Measurements from ENCODE around the gene ALAS1.

Gene ALAS1

DNA sequence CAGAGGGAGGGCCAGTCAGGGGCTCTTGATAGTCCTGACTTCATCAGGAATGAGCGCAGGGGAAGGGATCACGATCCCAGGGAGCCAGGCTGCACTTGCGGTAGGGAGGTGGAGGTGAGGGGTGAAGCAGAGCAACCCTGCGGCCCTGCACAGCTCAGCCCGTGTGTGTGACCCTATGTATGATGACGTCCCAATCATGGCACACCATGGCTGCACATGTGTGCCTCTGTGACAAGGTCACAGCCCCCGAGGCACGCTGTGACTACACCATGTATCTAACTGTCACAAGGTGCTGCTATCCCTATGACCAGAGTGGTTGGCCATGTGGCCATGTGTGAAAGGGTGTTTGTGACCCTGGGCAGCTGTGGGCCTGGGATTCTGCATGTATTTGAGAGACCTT, 13.3 kb upstream of the ALAS1 start:
- no peaks in the 10 kb centered on the region for H3K4me1 ChIP-seq (ENCODE audit: control insufficient read depth, insufficient read depth, low read length)
- no peak overlapping the region for H3K4me3 ChIP-seq (ENCODE audit: low read depth, low read length)
- H3K9me3 ChIP-seq (ENCODE audit: control insufficient read depth, insufficient read depth, low read depth, low read length), result no peaks in the 10 kb centered on the region
- CTCF ChIA-PET, result interaction anchor here (0.6 kb wide), 1 partner anchor 462 kb away, joined by 3 read pairs; no protein-coding TSS in a partner anchor
- no peak for TF ChIP-seq ZNF19 (tag by site-specific recombination; IDR thresholded peaks at IDR 0.05; ENCODE audit: low read depth)
- TF ChIP-seq ZNF404 (tag by site-specific recombination; IDR thresholded peaks at IDR 0.05), result no peak
- no peak for TF ChIP-seq ZNF324 (tag by site-specific recombination; IDR thresholded peaks at IDR 0.05)
- H3K36me3 ChIP-seq (ENCODE audit: control insufficient read depth in 2 of 2, insufficient read depth in 1 of 2, low read length in 2 of 2), result no peaks in the 10 kb centered on the region
- no peak overlapping the region for H3K27ac ChIP-seq (ENCODE audit: extremely low read depth, low read depth, low read length)
- POLR2A ChIA-PET, result no interaction called here

DNA sequence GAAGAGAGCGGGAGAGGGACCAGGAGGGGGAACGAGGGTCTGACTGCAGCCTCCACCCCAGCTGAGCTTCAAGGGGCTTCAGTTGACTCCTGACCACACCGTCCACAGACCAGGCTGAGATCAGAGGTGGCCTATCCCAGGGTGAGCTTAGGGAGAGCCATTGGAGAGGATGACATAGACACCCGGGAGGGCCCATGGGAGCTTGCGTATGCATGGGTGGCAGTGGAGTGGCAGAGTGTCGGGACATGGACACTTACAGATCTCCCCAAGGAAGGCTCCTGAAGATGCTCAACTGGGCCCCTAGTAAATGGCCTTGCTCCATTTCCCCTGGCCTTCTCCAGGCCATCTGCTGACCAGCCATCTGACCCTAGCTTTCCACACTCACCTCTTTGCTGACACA, 12.6 kb upstream of the ALAS1 start:
- ChIA-PET POLR2A (no interaction called here), CTCF (no interaction called here)
- no peak overlapping the region for H3K27ac ChIP-seq (ENCODE audit: extremely low read depth, low read depth, low read length)
- TF ChIP-seq, protein P1, sequence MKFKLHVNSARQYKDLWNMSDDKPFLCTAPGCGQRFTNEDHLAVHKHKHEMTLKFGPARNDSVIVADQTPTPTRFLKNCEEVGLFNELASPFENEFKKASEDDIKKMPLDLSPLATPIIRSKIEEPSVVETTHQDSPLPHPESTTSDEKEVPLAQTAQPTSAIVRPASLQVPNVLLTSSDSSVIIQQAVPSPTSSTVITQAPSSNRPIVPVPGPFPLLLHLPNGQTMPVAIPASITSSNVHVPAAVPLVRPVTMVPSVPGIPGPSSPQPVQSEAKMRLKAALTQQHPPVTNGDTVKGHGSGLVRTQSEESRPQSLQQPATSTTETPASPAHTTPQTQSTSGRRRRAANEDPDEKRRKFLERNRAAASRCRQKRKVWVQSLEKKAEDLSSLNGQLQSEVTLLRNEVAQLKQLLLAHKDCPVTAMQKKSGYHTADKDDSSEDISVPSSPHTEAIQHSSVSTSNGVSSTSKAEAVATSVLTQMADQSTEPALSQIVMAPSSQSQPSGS (tag by site-specific recombination; IDR thresholded peaks at IDR 0.05; ENCODE audit: low read depth), result no peak
- TF ChIP-seq ZNF19 (tag by site-specific recombination; IDR thresholded peaks at IDR 0.05; ENCODE audit: low read depth), result no peak
- TF ChIP-seq RBAK (tag by site-specific recombination; IDR thresholded peaks at IDR 0.05), result no peak
- no peak for TF ChIP-seq ZFP3 (tag by site-specific recombination; IDR thresholded peaks at IDR 0.05; ENCODE audit: low read depth)
- no peak for TF ChIP-seq SP2 (tag by site-specific recombination; IDR thresholded peaks at IDR 0.05)
- TF ChIP-seq, protein P2, sequence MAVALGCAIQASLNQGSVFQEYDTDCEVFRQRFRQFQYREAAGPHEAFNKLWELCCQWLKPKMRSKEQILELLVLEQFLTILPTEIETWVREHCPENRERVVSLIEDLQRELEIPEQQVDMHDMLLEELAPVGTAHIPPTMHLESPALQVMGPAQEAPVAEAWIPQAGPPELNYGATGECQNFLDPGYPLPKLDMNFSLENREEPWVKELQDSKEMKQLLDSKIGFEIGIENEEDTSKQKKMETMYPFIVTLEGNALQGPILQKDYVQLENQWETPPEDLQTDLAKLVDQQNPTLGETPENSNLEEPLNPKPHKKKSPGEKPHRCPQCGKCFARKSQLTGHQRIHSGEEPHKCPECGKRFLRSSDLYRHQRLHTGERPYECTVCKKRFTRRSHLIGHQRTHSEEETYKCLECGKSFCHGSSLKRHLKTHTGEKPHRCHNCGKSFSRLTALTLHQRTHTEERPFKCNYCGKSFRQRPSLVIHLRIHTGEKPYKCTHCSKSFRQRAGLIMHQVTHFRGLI (tag by site-specific recombination; IDR thresholded peaks at IDR 0.05), result no peak
- TF ChIP-seq ZBTB48 (tag by site-specific recombination; IDR thresholded peaks at IDR 0.05), result no peak
- no peak for TF ChIP-seq ZEB2 (tag by site-specific recombination; IDR thresholded peaks at IDR 0.05)
- TF ChIP-seq ZNF514 (tag by site-specific recombination; IDR thresholded peaks at IDR 0.05), result no peak
- no peak for TF ChIP-seq ZNF48 (tag by site-specific recombination; IDR thresholded peaks at IDR 0.05)
- no peak for TF ChIP-seq PRDM1 (tag by site-specific recombination; IDR thresholded peaks at IDR 0.05)
- no peak for TF ChIP-seq ZNF433 (tag by site-specific recombination; IDR thresholded peaks at IDR 0.05; ENCODE audit: low read depth)
- no peak for TF ChIP-seq ZNF133 (tag by site-specific recombination; IDR thresholded peaks at IDR 0.05)
- TF ChIP-seq ZNF155 (tag by site-specific recombination; IDR thresholded peaks at IDR 0.05), result no peak
- no peak for TF ChIP-seq ZNF560 (tag by site-specific recombination; IDR thresholded peaks at IDR 0.05; ENCODE audit: borderline replicate concordance)
- no peak for TF ChIP-seq ZNF138 (tag by site-specific recombination; IDR thresholded peaks at IDR 0.05; ENCODE audit: borderline replicate concordance)
- no peak for TF ChIP-seq ZNF140 (tag by site-specific recombination; IDR thresholded peaks at IDR 0.05)
- TF ChIP-seq ZNF629 (tag by site-specific recombination; IDR thresholded peaks at IDR 0.05), result no peak
- no peak for TF ChIP-seq ZNF707 (tag by site-specific recombination; IDR thresholded peaks at IDR 0.05)
- TF ChIP-seq REPIN1 (tag by site-specific recombination; IDR thresholded peaks at IDR 0.05; ENCODE audit: low read depth), result no peak
- H3K4me3 ChIP-seq (ENCODE audit: low read depth, low read length), result no peak overlapping the region
- H3K4me1 ChIP-seq (ENCODE audit: control insufficient read depth, insufficient read depth, low read length), result no peaks in the 10 kb centered on the region
- no peaks in the 10 kb centered on the region for H3K9me3 ChIP-seq (ENCODE audit: control insufficient read depth, insufficient read depth, low read depth, low read length)
- H3K36me3 ChIP-seq (ENCODE audit: control insufficient read depth in 2 of 2, insufficient read depth in 1 of 2, low read length in 2 of 2), result no peaks in the 10 kb centered on the region

DNA sequence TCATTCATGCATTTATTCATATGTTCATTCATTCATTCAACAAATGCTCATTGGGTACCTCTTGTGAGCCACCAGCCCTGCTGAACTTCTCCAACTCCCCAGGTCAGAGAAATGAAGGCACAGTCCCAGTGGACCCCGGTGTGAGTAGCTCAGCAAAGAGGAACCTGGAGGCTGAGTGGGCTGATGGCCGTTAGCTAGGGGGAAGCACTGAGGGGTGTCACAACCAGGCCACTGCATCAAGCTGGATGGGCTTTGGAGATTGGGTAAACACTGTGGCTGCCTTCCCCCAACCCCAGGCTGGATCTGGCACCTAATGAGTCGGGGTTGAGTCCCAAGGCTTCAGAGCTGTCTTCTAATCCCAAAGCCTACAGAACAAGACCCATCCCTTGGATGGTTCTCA, 12.1 kb upstream of the ALAS1 start:
- POLR2A ChIA-PET, result no interaction called here
- H3K9me3 ChIP-seq (ENCODE audit: control insufficient read depth, insufficient read depth, low read depth, low read length), result no peaks in the 10 kb centered on the region
- H3K4me3 ChIP-seq (ENCODE audit: low read depth, low read length), result no peak overlapping the region
- no peak overlapping the region for H3K27ac ChIP-seq (ENCODE audit: extremely low read depth, low read depth, low read length)
- CTCF ChIA-PET, result interaction anchor here (1.0 kb wide), 1 partner anchor 153 kb away, joined by 3 read pairs; no protein-coding TSS in a partner anchor
- H3K36me3 ChIP-seq (ENCODE audit: control insufficient read depth in 2 of 2, insufficient read depth in 1 of 2, low read length in 2 of 2), result no peaks in the 10 kb centered on the region
- no peaks in the 10 kb centered on the region for H3K4me1 ChIP-seq (ENCODE audit: control insufficient read depth, insufficient read depth, low read length)
- TF ChIP-seq ZNF830 (tag by site-specific recombination; IDR thresholded peaks at IDR 0.05; ENCODE audit: low read depth) (no peak), ZNF138 (tag by site-specific recombination; IDR thresholded peaks at IDR 0.05; ENCODE audit: borderline replicate concordance) (no peak), ZNF600 (tag by site-specific recombination; IDR thresholded peaks at IDR 0.05) (no peak), ZNF768 (tag by site-specific recombination; IDR thresholded peaks at IDR 0.05) (no peak), ZNF121 (tag by site-specific recombination; IDR thresholded peaks at IDR 0.05) (no peak), ZNF544 (tag by site-specific recombination; IDR thresholded peaks at IDR 0.05) (no peak), MZF1 (tag by site-specific recombination; IDR thresholded peaks at IDR 0.05; ENCODE audit: borderline replicate concordance) (no peak), ZNF146 (tag by site-specific recombination; IDR thresholded peaks at IDR 0.05) (no peak), GLIS1 (tag by site-specific recombination; IDR thresholded peaks at IDR 0.05) (no peak), ZNF561 (tag by site-specific recombination; IDR thresholded peaks at IDR 0.05; ENCODE audit: borderline replicate concordance) (no peak), SP2 (tag by site-specific recombination; IDR thresholded peaks at IDR 0.05) (no peak)
- TF ChIP-seq, protein P3, sequence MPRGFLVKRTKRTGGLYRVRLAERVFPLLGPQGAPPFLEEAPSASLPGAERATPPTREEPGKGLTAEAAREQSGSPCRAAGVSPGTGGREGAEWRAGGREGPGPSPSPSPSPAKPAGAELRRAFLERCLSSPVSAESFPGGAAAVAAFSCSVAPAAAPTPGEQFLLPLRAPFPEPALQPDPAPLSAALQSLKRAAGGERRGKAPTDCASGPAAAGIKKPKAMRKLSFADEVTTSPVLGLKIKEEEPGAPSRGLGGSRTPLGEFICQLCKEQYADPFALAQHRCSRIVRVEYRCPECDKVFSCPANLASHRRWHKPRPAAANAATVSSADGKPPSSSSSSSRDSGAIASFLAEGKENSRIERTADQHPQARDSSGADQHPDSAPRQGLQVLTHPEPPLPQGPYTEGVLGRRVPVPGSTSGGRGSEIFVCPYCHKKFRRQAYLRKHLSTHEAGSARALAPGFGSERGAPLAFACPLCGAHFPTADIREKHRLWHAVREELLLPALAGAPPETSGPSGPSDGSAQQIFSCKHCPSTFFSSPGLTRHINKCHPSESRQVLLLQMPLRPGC (tag by site-specific recombination; IDR thresholded peaks at IDR 0.05), result no peak
